Thyroid gland (tissue), 4 donors: Measurements from ENCODE around the gene JAG2. TPM values are rescaled to one million over a fixed set of nuclear protein-coding genes. Genes with fewer than 3 reads are reported as not detected.
A peak's percentile ranks its signal among the peaks of the same experiment; 100 is the strongest.

Experiments used
- DNase-seq, 2 donors: peaks; one replicate each; pipeline ENCODE4 v3.0.0-alpha.2; 2019
- H3K27ac ChIP-seq, 3 donors: fragments of 200-600 bp; sonication (generic); 1 replicate in 2 of 3; 2 replicates in 1 of 3; pipeline ENCODE4 v1.5.1; 2016 to 2019; ENCODE audit warnings: mild to moderate bottlenecking in 1 of 3, moderate library complexity in 1 of 3
- H3K27me3 ChIP-seq: fragments of 200-600 bp; sonication (generic); one replicate; pipeline ENCODE4 v1.5.1; 2019
- H3K36me3 ChIP-seq, 2 donors: fragments of 200-600 bp; sonication (generic); one replicate each; pipeline ENCODE4 v1.5.1; 2016 to 2019
- H3K4me1 ChIP-seq, 2 donors: fragments of 200-600 bp; sonication (generic); one replicate each; pipeline ENCODE4 v1.5.1; 2017 to 2019
- H3K4me3 ChIP-seq, 3 donors: fragments of 200-600 bp; sonication (generic); replicated peaks in 1 of 3; 1 replicate in 2 of 3; 2 replicates in 1 of 3; pipeline ENCODE4 v1.5.1; 2016; ENCODE audit warnings: mild to moderate bottlenecking in 1 of 3
- H3K9me3 ChIP-seq: fragments of 200-600 bp; sonication (generic); one replicate; pipeline ENCODE4 v1.5.1; 2017
- POLR2A ChIP-seq, 2 donors: fragments of 450-650 bp; IDR thresholded peaks; one replicate each; pipeline ENCODE4 v1.6.1; 2017; ENCODE audit warnings: antibody characterized with exemption in 2 of 2, mild to moderate bottlenecking in 2 of 2, moderate library complexity in 1 of 2
- WGBS, 2 donors: methylation state at CpG; one replicate each; pipeline ENCODE4 v1.1.5; 2017; 5-methylcytosine and 5-hydroxymethylcytosine counted together
- intact Hi-C: fragments of 100-400 bp; cut with DNase I; formaldehyde crosslinking; loops from one replicate; pipeline ENCODE4 v1.15.1; 2023
- total RNA-seq, 4 donors: library from RNA; depleted of rRNA; stranded (reverse); fragments of >200 nt; gene quantifications; one replicate each; pipeline ENCODE4 v1.2.3, GENCODE V29; 2016
- TF ChIP-seq, protein P1 (sequence below), 6 experiments: fragments of 200-600 bp in 3 of 6; fragments of 450-650 bp in 3 of 6; sonication (generic) in 3 of 6; IDR thresholded peaks; one replicate each; pipeline ENCODE4 v1.5.1; 2016 to 2019; ENCODE audit warnings: antibody characterized with exemption in 6 of 6, mild to moderate bottlenecking in 2 of 6, inconsistent platforms in 1 of 6, moderate library complexity in 1 of 6

JAG2 gene
- total RNA-seq, 4 donors from 2014 or later, result 3.9 to 10.7 (median 5.2) TPM

DNA sequence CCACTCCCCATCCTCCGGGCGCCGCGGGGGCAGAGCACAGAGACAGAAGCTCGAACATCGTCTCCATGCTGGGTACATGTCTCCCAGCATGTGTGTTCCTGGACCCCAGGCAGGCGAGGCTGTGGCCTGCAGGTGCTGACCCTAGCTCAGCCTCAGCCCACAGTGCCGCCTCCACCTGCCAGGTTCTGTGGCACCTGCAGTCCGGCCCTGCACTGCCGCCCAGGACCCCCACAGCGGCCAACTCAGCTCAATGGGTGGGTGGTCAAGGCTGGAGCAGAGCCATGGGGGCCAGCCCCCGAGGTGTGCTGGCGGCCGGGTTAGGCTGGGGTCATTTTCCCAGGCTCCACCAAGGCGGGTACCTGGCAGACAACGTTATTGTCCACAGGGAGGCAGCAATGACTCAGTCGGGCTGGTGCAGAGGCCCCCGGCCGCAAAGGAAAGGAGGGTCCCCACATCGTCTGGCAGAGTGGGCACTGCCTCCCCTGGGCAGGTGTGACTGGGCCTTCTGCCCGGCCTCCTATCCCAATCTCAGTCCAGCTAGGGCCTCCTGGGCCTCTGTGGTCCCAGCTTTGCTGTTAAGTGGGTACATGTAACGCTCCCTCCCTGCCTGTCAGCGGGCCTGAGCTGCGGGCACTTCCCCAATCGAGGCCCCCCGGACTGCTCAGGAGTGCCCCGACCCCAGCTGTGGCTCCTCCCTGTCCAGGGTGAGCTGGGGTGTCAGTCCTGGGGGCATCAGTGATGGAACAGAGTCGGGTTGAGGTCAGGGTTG is 32.8 kb upstream of the JAG2 start:
- H3K4me1 ChIP-seq, result peaks cover 31 to 63% of the 10 kb centered on the region in 2 donors
- TF ChIP-seq, protein P1, sequence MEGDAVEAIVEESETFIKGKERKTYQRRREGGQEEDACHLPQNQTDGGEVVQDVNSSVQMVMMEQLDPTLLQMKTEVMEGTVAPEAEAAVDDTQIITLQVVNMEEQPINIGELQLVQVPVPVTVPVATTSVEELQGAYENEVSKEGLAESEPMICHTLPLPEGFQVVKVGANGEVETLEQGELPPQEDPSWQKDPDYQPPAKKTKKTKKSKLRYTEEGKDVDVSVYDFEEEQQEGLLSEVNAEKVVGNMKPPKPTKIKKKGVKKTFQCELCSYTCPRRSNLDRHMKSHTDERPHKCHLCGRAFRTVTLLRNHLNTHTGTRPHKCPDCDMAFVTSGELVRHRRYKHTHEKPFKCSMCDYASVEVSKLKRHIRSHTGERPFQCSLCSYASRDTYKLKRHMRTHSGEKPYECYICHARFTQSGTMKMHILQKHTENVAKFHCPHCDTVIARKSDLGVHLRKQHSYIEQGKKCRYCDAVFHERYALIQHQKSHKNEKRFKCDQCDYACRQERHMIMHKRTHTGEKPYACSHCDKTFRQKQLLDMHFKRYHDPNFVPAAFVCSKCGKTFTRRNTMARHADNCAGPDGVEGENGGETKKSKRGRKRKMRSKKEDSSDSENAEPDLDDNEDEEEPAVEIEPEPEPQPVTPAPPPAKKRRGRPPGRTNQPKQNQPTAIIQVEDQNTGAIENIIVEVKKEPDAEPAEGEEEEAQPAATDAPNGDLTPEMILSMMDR (IDR thresholded peaks at IDR 0.05), result no peak
- no peak for TF ChIP-seq POLR2A (IDR thresholded peaks at IDR 0.05)
- no peak overlapping the region for H3K4me3 ChIP-seq
- no peak overlapping the region for H3K27ac ChIP-seq
- H3K9me3 ChIP-seq, result no peaks in the 10 kb centered on the region
- intact Hi-C loops, result loop anchor here (5.0 kb wide), 1 partner anchor 81 kb away; no protein-coding TSS in a partner anchor
- WGBS, 2 donors, result 42 to 69% methylated on average over 3 to 14 of the region's 28 CpGs
- DNase-seq, result no peak
- no peaks in the 10 kb centered on the region for H3K36me3 ChIP-seq
- no peaks in the 10 kb centered on the region for H3K27me3 ChIP-seq

DNA sequence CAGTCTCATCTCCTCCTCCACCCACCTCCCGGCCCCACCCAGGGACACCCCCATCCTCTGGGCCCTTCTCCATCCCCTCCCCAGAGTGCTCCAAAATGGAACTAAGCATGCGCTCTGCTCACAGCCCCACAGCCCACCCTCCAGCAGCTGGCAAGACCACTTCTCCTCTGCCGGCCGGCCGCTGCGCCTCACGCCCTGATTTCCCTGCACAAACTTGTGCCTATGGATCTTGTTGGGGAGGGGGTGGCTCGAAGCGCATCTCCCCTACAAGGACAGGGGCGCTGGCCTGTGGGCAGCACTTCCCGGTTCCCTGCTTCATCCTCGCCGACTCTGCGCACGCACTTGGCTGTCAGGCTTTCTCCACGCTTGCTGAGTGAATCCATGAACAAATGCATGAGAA is 32.1 kb upstream of the JAG2 start:
- Histone ChIP-seq H3K27ac (no peak overlapping the region), H3K27me3 (no peaks in the 10 kb centered on the region), H3K9me3 (no peaks in the 10 kb centered on the region), H3K36me3 (no peaks in the 10 kb centered on the region), H3K4me1 (peaks cover 31 to 64% of the 10 kb centered on the region in 2 donors), H3K4me3 (no peak overlapping the region)
- TF ChIP-seq, protein P1 (IDR thresholded peaks at IDR 0.05), result no peak
- TF ChIP-seq POLR2A (IDR thresholded peaks at IDR 0.05), result no peak
- 71 to 83% methylated on average over 15 to 16 of the region's 16 CpGs for WGBS, 2 donors
- intact Hi-C loops, result loop anchor here (5.0 kb wide), 1 partner anchor 82 kb away; no protein-coding TSS in a partner anchor
- DNase-seq, result no peak

DNA sequence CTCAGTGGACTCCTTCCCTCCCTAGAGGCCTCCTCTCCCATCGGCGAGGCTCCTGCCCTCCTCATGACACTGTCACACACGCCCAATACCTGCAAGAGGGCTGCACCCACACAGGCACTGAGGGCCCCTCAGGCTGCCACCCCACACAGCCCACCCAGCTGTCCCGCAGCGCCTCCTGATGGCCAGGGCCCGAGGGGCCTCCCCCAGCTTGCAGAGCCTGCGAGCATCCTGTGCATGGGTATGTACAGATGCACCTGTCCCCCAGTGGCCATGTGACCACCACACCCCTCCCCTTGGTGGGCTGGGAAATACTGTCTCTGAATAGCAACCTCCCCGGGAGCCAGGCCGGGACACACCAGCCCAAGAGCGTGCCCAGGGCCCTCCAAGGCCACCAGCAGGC is 31.5 kb upstream of the JAG2 start:
- Histone ChIP-seq H3K27ac (no peak overlapping the region), H3K36me3 (no peaks in the 10 kb centered on the region), H3K27me3 (no peaks in the 10 kb centered on the region), H3K9me3 (no peaks in the 10 kb centered on the region), H3K4me1 (peaks cover 25 to 60% of the 10 kb centered on the region in 2 donors), H3K4me3 (no peak overlapping the region)
- TF ChIP-seq, protein P1 (IDR thresholded peaks at IDR 0.05), result no peak
- no peak for TF ChIP-seq POLR2A (IDR thresholded peaks at IDR 0.05)
- WGBS, 2 donors, result 74 to 79% methylated on average over 8 to 9 of the region's 10 CpGs
- DNase-seq, result no peak
- intact Hi-C loops, result loop anchor here (5.0 kb wide), 1 partner anchor 82 kb away; no protein-coding TSS in a partner anchor

DNA sequence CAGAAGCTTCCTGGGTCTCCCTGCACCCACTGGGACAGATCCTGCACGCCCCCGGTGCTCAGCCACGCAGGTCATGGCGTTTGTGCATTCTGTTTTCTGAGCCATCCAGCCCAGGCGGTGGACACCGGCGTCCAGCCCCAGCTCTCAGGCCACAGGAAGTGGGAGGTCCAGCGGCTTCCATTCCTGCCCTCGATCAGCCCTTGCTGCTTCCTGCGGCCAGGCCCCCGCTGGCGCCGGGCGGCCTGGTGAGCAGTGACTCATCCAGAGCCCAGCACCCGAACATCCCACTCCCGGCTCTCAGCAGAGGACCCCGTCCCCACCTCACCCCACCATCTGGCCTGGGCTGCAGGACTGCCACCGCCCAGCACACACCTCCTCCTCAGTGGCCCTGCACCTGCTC is 30.5 kb upstream of the JAG2 start:
- TF ChIP-seq, protein P1 (IDR thresholded peaks at IDR 0.05), result no peak
- TF ChIP-seq POLR2A (IDR thresholded peaks at IDR 0.05), result no peak
- WGBS, 2 donors, result 55 to 78% methylated on average over 14 of the region's 18 CpGs
- DNase-seq, result no peak
- Histone ChIP-seq H3K27ac (no peak overlapping the region), H3K27me3 (no peaks in the 10 kb centered on the region), H3K9me3 (no peaks in the 10 kb centered on the region), H3K36me3 (no peaks in the 10 kb centered on the region), H3K4me1 (peaks cover 18 to 60% of the 10 kb centered on the region in 2 donors), H3K4me3 (no peak overlapping the region)
- intact Hi-C loops, result no loop called here

DNA sequence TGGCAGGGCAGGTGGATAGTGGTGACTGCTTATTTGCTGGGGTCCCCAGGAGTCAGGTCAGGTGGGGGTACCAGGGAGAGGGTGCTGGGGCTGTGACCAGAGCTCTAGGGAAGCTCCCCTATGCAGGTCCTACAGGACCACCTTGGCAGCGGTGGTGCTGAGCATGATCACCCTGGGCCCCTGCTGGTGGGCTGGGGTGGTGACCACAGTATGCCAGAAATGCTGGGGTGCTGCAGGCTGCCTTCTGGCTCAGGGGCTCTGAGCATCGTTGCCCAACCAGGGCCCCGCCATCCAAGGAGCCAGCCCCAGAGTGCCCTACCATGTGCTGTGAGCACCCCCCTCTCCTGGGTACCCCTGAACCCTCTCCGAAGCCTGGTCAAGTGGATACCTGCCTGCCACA is 30.0 kb upstream of the JAG2 start:
- Histone ChIP-seq H3K27me3 (no peaks in the 10 kb centered on the region), H3K36me3 (no peaks in the 10 kb centered on the region), H3K9me3 (no peaks in the 10 kb centered on the region), H3K4me3 (no peak overlapping the region), H3K4me1 (peaks cover 13 to 59% of the 10 kb centered on the region in 2 donors), H3K27ac (peak overlapping the region in 1 of 3 donors; percentile 28)
- intact Hi-C loops, result no loop called here
- WGBS, 2 donors, result 75 to 78% methylated on average over 4 of the region's 4 CpGs
- no peak for DNase-seq
- no peak for TF ChIP-seq POLR2A (IDR thresholded peaks at IDR 0.05)
- TF ChIP-seq, protein P1 (IDR thresholded peaks at IDR 0.05), result no peak
